Renal cortex interstitium (tissue), 11 donors: ENCODE data around the gene PLXNC1. TPM values are rescaled to one million over a fixed set of nuclear protein-coding genes. Genes with fewer than 3 reads are reported as not detected.

Experiments
- DNase-seq, 11 donors: peaks; one replicate each; pipeline ENCODE4 v3.0.0-alpha.2; 2013; ENCODE audit warnings: low read depth in 9 of 11, low spot score in 4 of 11; ENCODE audit errors: extremely low read depth in 1 of 11
- polyA plus RNA-seq, 3 donors: library from polyadenylated mRNA; unstranded; fragments of 120-200 nt; gene quantifications; one replicate each; pipeline ENCODE4 v1.2.1, GENCODE V29; 2013; ENCODE audit not compliant: insufficient read length in 3 of 3

Gene PLXNC1
- polyA plus RNA-seq, 3 donors, result 6.4 to 8.1 (median 7.7) TPM

DNA sequence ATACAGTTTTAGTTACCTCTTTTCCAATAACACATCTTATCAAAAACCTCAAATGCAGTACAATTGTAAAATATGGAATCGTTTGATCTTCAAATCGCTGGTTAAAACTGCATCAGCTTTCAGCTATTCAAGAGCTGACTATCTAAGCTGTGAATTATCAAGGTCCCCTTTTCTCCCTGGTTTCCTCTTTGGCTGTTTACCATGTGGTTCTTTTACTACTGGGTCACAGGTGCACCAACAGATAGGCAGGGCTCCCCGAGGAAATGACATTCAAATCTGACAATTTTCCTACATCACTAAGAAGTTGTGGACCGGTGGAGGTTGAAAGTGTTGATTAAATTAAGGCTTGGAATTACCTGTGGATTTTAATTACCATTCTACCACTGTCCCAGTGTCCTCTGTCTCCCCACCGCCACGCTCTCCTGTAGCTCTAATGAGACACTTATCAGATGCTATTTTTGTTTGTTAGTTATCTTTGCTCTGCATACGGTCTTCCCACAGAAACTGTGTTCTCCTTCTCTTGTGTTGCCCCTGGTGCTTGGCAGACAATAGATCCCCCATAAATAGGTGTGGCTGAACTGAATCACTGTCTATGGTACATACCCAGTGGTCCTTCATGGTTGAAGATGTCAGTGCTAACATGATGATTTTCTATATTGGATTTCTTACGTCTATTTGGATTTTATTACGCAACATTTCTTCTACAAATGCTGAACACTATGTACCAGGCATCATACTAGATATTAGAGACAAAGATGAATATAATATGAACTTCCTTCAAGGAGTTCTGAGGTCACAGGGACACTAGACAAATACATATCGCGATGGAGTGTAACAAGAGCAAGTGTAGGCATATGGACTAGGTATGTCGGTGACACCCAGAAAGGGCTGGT, 20.9 kb upstream of the PLXNC1 start:
- DNase-seq, result no peak

DNA sequence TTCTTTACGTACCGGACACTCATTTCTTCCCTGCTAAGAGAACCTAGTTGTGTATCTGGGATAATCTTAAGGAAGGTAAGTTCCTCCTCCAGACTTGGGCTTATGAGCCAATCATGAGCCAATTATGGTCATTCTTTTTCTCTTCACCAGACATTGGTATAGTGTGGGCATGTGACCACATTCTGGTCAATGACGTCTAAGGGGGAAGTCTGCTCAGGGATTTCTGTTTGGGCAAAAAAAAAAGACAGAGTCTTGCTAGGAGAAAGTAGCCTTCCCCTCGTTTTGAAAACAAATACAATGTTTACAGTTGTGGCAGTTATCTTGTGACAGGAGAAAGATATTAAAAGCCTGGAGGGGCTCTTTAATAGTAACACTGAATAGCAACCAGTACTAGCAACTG, 20.1 kb upstream of the PLXNC1 start:
- no peak for DNase-seq

DNA sequence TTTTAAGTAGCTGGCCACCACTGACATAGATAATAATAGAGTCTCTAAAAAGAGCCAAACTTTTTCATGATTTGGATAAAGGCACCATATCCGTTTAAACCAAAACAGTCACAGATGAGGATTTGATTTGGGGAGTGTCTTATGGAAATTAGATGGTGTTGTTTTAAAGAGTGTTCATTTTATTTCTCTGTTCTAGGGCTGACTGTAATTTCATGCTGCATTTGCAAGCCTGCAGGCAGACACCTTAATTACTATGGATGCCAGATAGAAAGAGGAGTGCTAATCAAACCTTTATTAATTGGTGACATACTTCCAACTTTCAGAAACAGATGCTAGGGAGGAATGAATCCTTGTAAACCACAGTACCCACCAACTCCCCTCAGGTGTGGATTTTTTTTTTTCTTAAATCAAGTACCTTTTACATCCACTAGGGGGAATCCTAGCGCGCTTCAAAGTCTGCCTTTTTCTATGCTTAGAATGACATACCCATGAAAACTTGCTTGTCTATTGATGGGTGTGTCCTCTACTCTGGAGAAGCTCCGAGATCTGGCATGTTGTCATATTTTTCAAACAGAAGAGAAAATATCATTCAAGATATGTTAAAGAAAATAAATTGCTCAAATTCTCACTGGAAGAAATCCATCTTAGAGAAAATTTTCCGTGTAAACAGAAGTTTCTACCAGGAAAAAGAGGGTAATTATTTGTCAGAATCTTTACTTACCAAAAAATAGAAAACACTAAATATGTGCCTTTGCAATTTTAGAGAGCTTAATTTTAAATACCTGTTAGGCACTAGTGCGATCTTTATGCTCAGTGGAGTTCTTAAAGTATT, 14.2 kb upstream of the PLXNC1 start:
- no peak for DNase-seq

DNA sequence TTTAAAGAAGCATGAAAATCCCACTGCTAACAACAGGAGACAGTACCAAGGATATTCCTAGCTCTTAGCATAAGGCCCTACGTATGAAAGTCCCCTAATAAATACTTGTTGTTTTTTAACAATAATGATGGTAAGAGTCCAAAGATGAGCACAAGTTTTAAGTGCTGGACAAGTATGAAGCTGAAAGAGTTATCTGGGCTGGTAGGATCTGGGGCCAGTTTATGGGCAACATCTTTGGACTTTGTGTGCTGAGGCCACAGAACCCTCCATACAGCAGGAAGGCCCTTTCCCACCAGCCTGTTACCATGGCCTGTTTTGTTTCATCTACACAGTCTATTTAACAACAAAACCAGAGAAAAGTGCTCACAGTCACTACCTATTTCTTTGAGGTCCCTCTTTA, 12.5 kb upstream of the PLXNC1 start:
- DNase-seq, result no peak

DNA sequence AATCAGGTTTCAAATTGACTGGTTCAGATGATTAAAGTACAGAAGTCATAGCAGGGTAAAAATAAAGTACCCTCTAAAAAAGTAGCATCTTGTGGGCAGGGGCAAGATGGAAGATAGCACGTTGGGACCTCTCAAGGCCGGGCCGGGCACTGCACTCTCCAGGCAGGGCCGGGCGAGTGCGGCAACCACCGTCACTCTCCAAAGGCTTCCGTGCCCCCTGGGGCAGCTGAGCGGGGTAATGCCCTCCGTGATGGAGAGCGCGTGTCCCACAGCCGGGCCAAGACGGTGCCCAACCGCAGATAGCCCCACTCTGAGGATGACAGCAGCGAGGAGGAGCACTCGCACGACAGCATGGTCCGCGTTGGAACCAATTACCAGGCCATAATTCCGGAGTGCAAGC, 8.6 kb upstream of the PLXNC1 start:
- DNase-seq, result no peak

DNA sequence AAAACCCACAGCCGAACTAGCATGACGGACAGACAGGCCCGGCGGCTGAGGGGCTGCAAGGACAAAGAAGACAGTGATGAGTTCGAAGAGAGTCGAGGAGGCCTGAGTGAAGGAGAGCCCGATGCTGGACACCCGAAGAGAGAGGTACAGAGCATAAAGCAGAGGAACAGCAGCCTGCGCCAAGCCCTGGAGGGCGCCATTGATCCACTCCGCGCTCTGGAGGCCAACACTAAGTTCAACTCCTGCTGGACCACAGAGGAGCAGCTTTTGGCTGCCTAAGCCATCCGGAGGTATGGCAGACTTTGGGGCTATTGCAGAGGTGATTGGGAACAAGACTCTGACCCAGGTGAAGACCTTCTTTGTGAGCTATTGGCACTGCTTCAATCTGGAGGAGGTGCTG, 7.8 kb upstream of the PLXNC1 start:
- DNase-seq, result no peak

DNA sequence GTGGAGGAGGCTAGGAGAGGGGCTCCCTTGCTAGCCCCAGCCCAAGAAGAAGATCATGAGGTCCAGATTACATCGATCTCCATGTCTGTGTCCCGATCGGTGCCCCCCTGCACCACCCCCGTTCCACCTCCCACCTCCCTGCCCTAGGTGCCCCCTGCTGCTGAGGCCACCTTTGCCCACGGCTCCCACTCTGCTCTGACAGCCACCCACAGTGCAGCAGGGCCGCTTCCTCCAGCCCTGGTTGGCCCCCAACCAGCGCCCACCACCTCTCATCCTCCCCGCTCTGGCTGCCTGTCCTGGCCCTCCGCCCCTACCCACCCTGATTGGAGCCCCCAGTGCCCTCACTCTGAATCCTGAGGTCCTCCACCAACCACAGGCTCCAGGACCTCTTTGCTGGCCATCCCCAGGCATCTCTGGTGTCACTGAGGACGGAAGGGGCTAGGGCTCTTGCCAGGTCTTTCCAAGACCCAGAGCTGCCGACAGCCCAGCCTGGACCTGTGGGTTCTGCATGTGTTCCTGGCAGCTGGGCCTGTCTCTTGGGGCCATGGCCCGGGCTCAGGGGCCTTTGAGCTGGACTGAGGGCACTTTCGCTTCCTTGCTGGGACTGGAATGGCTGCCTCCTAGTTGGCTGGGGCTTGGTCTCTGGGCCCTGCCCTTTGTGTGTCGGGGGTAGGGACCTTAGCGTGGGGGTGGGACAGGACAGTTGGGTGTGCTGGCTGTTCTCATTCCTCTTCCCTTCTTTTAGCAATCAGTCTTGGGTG, 7.2 kb upstream of the PLXNC1 start:
- no peak for DNase-seq

DNA sequence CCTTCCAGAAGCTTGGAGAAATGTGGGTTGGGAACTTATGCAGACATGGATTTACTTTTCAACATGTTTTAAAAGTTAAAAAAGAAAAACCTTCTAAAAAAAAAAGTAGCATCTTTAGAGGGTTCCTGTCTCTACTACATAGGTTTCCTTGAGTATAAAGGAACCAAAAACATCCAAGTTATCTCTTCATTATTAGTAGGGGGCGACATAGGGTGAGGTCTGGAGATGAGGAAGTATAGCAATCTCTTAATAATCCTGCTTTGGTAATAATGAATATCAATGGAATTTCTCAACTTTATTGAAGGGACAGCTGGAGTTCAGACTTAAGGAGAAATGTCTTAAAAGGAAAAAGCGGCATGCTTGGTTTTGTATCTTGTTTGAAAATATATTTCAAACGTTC, 6.5 kb upstream of the PLXNC1 start:
- no peak for DNase-seq

DNA sequence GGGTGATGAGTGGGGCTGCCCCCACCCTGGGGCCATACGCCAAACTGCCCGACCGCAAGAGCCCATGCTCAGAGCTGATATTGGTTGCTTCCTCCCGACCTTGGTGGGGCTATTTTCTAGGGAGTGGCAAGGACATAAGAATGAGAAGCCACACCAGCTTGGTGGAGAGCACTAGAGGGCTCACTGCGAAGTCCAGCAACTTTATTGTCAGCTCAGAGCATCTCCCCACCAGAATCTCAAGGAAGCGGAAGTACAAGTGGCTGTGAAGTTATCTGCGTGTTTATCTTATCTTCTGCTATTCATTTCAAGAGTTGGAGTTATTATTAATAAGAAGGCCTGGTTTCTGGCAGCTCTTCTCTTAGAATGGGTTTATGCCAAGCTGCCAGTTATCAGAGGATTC, 4.9 kb upstream of the PLXNC1 start:
- no peak for DNase-seq

DNA sequence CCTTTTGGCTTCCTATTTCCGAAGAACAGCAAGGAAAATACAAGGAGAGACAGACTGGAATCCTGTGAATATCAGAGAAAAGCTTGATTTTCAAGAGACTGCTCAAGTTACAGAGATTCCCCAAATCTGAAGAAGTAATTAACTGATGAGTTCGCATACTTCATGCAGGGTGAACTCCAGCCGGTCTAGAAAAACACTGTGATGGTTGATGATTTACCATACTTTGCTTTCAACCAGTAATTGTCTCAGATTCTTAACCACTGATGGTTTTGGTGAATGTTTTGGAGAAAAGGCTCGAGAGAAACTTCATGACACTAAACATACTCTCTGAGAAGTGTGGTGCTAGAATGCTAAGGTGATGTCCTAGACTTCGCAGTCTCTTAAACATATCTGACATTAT, 4.4 kb upstream of the PLXNC1 start:
- DNase-seq, result no peak

DNA sequence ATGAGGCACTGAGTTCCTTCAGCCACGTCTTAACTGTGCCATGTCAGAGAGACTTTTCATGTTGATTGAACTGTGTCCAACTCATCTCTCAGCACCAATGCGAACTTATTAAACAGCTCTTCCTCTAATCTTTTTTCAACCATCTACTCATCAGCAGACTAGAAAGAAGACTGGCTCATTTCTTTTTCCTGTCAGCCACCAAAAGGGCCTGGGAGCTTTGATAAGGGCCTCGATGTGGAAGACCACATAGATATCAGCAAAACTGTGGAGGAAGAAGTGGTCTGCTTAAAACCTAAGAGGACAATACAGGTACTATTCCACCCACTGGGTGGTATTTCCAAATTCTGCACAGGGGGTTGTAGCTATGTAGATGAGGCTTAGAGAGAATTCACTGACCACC, 3.6 kb upstream of the PLXNC1 start:
- no peak for DNase-seq

DNA sequence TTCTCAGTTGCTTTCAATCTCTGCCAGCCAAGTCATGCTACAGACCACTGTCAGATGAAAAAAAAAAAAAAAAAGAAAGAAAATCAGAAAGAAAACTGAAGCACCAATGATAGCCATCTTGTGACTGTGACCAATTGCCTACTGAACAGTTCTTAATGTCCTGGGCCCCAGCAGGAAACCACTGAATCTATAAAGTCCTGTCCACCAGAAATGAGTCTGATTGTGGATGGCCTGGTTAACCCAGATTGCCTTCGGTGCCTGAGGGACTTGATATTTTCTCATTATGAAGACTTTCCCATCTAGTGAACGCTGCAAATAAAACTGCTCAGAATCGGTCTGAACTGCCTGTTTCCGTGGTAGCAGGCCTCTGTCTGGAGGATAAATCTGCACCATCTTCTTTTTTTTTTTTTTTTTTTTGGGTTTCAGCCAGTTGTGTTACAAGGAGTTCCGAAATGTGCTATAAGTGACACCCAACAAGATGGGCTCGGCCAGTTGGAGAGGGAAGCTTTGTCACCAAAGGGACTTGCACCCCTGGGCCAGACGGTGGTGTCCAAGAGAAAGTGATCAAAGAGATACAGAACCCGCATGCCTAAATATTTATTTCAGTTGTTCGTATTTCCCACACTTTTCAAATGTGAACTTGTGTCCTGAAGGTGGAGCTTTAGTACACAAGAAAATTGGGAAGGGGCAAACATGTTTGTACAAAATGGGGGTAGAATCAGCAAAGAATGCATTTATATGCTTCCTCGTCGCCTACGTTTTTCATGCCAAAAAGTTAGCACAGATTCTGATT, 3.0 kb upstream of the PLXNC1 start:
- DNase-seq, result peak in 1 of 11 donors; percentile 45

DNA sequence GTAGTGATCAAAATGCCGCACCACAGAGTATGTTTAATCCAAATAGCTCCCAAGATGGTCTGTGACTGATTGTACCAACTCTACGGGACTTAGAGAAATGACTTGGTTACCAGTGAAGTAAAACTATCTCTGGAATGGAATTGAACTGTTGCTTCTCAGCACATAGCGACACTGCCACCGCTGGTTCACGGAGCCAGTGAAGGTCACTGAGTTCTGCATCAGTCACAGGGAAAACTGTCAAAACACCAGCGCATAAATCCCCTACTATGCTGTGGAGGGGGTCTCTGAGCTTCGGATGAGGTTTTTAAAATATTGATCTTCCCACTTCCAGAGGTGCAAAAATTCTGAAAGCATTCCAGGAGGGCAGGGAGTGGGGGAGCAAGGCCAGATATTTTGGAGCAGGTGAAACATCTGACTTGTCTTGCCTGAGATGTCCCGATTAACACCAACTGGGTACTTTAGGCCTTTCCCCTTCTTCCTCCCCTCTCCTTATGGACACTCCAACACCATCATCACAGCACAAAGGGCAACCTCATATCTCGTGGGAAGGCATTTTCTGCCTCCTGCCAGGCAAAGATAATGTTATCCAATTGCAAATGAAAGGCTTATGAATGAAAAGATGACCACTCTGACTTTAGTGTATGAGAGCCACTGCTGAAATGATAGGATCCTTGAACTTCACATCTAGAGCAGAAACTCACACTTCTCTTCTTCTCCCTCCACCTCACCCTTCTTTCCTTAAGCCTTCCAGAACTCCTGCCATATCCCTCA, 2.0 kb upstream of the PLXNC1 start:
- DNase-seq, result no peak

DNA sequence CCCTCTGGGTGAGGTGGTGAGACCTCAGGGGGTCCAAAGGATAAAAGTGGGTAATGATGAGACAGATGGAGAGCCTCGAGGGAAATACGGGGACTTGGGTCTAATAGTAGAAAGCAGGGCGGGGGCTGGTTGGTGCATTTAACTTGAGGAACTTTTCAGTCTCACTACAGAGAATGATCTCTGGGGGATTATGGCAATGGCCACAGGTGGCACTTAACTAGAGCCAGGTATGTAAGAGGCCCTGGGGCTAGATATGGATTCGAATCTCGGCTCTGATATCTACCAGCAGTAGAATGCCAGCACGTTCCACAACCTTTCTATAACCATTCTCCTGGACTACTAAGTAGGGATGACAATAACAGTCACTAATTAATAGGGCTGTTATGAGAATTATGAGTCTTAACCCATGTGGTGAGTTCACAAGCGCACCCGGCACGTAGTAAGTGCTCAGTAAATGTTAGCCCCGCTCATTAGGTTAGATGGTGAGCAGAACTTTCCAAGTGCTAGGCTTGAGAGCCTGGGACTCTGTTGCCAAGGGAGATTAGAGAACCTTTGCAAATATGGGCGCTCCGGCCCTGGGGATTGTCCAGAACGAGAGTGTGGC, 888 bp upstream of the PLXNC1 start:
- no peak for DNase-seq

DNA sequence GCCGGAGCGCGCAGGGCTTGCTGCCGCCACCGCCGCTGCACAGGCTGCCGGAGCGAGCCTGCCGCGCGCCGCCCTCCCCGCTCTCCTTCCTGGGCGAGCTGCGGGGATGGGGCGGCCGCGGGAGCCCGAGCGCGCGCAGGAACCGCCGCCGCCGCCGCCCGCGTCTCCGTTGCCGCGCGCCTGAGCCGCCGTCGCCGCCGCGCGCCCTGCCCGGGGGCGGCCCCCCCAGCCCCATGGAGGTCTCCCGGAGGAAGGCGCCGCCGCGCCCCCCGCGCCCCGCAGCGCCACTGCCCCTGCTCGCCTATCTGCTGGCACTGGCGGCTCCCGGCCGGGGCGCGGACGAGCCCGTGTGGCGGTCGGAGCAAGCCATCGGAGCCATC, 352 bp downstream of the PLXNC1 start:
- no peak for DNase-seq

DNA sequence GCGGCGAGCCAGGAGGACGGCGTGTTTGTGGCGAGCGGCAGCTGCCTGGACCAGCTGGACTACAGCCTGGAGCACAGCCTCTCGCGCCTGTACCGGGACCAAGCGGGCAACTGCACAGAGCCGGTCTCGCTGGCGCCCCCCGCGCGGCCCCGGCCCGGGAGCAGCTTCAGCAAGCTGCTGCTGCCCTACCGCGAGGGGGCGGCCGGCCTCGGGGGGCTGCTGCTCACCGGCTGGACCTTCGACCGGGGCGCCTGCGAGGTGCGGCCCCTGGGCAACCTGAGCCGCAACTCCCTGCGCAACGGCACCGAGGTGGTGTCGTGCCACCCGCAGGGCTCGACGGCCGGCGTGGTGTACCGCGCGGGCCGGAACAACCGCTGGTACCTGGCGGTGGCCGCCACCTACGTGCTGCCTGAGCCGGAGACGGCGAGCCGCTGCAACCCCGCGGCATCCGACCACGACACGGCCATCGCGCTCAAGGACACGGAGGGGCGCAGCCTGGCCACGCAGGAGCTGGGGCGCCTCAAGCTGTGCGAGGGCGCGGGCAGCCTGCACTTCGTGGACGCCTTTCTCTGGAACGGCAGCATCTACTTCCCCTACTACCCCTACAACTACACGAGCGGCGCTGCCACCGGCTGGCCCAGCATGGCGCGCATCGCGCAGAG, 873 bp downstream of the PLXNC1 start:
- no peak for DNase-seq

DNA sequence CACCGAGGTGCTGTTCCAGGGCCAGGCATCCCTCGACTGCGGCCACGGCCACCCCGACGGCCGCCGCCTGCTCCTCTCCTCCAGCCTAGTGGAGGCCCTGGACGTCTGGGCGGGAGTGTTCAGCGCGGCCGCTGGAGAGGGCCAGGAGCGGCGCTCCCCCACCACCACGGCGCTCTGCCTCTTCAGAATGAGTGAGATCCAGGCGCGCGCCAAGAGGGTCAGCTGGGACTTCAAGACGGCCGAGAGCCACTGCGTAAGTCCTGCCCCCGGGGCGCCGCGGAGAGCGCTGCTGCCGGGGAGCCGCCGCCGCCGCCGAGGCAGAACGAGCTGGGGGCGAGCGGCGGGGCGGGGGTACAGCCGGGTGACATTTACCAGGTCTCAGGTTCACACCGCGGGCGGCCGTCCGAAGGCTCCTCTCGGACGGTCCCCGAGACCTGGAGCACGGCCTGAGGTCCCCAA, 1.4 kb downstream of the PLXNC1 start:
- peak in 1 of 11 donors; percentile 52 for DNase-seq
